Measurements from ENCODE around the gene MUTYH. TPM values are rescaled to one million over a fixed set of nuclear protein-coding genes. Genes with fewer than 3 reads are reported as not detected.

Gene MUTYH
- total RNA-seq, 1 experiment from 2014 or later, result 48.4 TPM

- H3K36me3 ChIP-seq (ENCODE audit: control insufficient read depth, insufficient read depth, low read length), result no peaks in the 10 kb centered on the region
- H3K9me3 Mint-ChIP-seq (ENCODE audit: unreplicated experiment), result no peaks in the 10 kb centered on the region
- H3K27me3 ChIP-seq (replicated peaks; ENCODE audit: control insufficient read depth, insufficient read depth, low read length), result no peaks in the 10 kb centered on the region
- ChIA-PET CTCF (no interaction called here), POLR2A (no interaction called here)
- peaks cover 14% of the 10 kb centered on the region for H3K4me1 ChIP-seq
- peaks cover 23% of the 10 kb centered on the region for H3K36me3 Mint-ChIP-seq (ENCODE audit: insufficient read depth, unreplicated experiment)
- no peak for DNase-seq
- no peak overlapping the region for H3K4me3 ChIP-seq (ENCODE audit: low read depth, low read length)
- intact Hi-C loops (cut with micrococcal nuclease; ENCODE audit: unreplicated experiment), result no loop called here
- no peak overlapping the region for H3K27ac Mint-ChIP-seq (ENCODE audit: unreplicated experiment)
- no peaks in the 10 kb centered on the region for H3K9me3 ChIP-seq
- H3K27me3 Mint-ChIP-seq (ENCODE audit: insufficient read depth, unreplicated experiment), result no peaks in the 10 kb centered on the region
- no peak overlapping the region for H3K4me3 Mint-ChIP-seq (ENCODE audit: unreplicated experiment)
- no TSS peak for BruUV-seq (replicated peaks)
- TF ChIP-seq CTCF (IDR thresholded peaks at IDR 0.05; ENCODE audit: insufficient read depth in 1 of 2, low read depth in 1 of 2, low read length in 1 of 2, severe bottlenecking in 1 of 2, unreplicated experiment in 1 of 2), result no peak
- peaks cover 9% of the 10 kb centered on the region for H3K4me1 Mint-ChIP-seq (ENCODE audit: low read depth, unreplicated experiment)
These were observed 17.7 kb downstream of the MUTYH start for GRCh38 chr1:45322486-45323040.

- no peak overlapping the region for H3K4me3 Mint-ChIP-seq (ENCODE audit: unreplicated experiment)
- CTCF ChIA-PET, result no interaction called here
These were observed 18.8 kb downstream of the MUTYH start for GRCh38 chr1:45321444-45321843.

GRCh38 chr1:45319761-45320160 lies 20.5 kb downstream of the MUTYH start:
- DNase-seq, result no peak
- no peaks in the 10 kb centered on the region for H3K36me3 ChIP-seq (ENCODE audit: control insufficient read depth, insufficient read depth, low read length)
- ChIA-PET CTCF (no interaction called here), POLR2A (interaction anchor here (0.5 kb wide), 1 partner anchor 120 kb away, joined by 3 read pairs; no protein-coding TSS in a partner anchor)
- Mint-ChIP-seq H3K4me3 (ENCODE audit: unreplicated experiment) (no peak overlapping the region), H3K36me3 (ENCODE audit: insufficient read depth, unreplicated experiment) (no peaks in the 10 kb centered on the region), H3K4me1 (ENCODE audit: low read depth, unreplicated experiment) (no peaks in the 10 kb centered on the region), H3K27me3 (ENCODE audit: insufficient read depth, unreplicated experiment) (no peaks in the 10 kb centered on the region), H3K27ac (ENCODE audit: unreplicated experiment) (no peak overlapping the region), H3K9me3 (ENCODE audit: unreplicated experiment) (no peaks in the 10 kb centered on the region)
- H3K4me1 ChIP-seq, result peaks cover 7% of the 10 kb centered on the region; the same call in 1 of the 2 replicates
- no peaks in the 10 kb centered on the region for H3K9me3 ChIP-seq
- intact Hi-C loops (cut with micrococcal nuclease; ENCODE audit: unreplicated experiment), result no loop called here
- no peaks in the 10 kb centered on the region for H3K27me3 ChIP-seq (replicated peaks; ENCODE audit: control insufficient read depth, insufficient read depth, low read length)
- no TSS peak for BruUV-seq (replicated peaks)
- H3K4me3 ChIP-seq (ENCODE audit: low read depth, low read length), result no peak overlapping the region
- no peak for TF ChIP-seq CTCF (IDR thresholded peaks at IDR 0.05; ENCODE audit: insufficient read depth in 1 of 2, low read depth in 1 of 2, low read length in 1 of 2, severe bottlenecking in 1 of 2, unreplicated experiment in 1 of 2)

More at GRCh38 chr1:45321444-45321843, 18.8 kb downstream of the MUTYH start:
- BruUV-seq (replicated peaks), result no TSS peak
- DNase-seq, result no peak
- Histone ChIP-seq H3K4me3 (ENCODE audit: low read depth, low read length) (no peak overlapping the region), H3K36me3 (ENCODE audit: control insufficient read depth, insufficient read depth, low read length) (no peaks in the 10 kb centered on the region), H3K27me3 (replicated peaks; ENCODE audit: control insufficient read depth, insufficient read depth, low read length) (no peaks in the 10 kb centered on the region), H3K4me1 (peaks cover 14% of the 10 kb centered on the region), H3K9me3 (no peaks in the 10 kb centered on the region)
- Mint-ChIP-seq H3K9me3 (ENCODE audit: unreplicated experiment) (no peaks in the 10 kb centered on the region), H3K27ac (ENCODE audit: unreplicated experiment) (no peak overlapping the region), H3K27me3 (ENCODE audit: insufficient read depth, unreplicated experiment) (no peaks in the 10 kb centered on the region), H3K4me1 (ENCODE audit: low read depth, unreplicated experiment) (peaks cover 9% of the 10 kb centered on the region), H3K36me3 (ENCODE audit: insufficient read depth, unreplicated experiment) (peaks cover 12% of the 10 kb centered on the region)
- no peak for TF ChIP-seq CTCF (IDR thresholded peaks at IDR 0.05; ENCODE audit: insufficient read depth in 1 of 2, low read depth in 1 of 2, low read length in 1 of 2, severe bottlenecking in 1 of 2, unreplicated experiment in 1 of 2)
- intact Hi-C loops (cut with micrococcal nuclease; ENCODE audit: unreplicated experiment), result no loop called here
- POLR2A ChIA-PET, result no interaction called here

Measured in Caco-2 (cell line).